Panc1 (cell line): ENCODE measurements around the gene RBM19. TPM values are rescaled to one million over a fixed set of nuclear protein-coding genes. Genes with fewer than 3 reads are reported as not detected.
A peak's percentile ranks its signal among the peaks of the same experiment; 100 is the strongest.

Source experiments
- ATAC-seq: fragments of 200-7000 bp; cut with Tn5 transposase; 2 replicates; pipeline ENCODE4 v1.9.1; 2020; ENCODE audit warnings: mild to moderate bottlenecking, moderate library complexity
- Bru-seq: library from RNA; stranded (reverse); fragments of 400-500 nt; gene quantifications from one replicate; lab custom pipeline; 2021; lab: Mats Ljungman, UMichigan
- BruChase-seq, 2 experiments: library from RNA; stranded (reverse); fragments of 400-500 nt; gene quantifications; one replicate each; lab custom pipeline; 2021; lab: Mats Ljungman, UMichigan
- BruUV-seq: library from RNA; stranded (reverse); fragments of 400-500 nt; replicated peaks from 2 replicates; lab custom pipeline; 2021; lab: Mats Ljungman, UMichigan
- CTCF ChIA-PET: fragments of 300-600 bp; sonication (Branson Sonifier 250); formaldehyde crosslinking; loops from one replicate; lab custom pipeline; 2022; ENCODE audit warnings: antibody characterized with exemption; lab: Charles Lee
- POLR2A ChIA-PET: fragments of 300-600 bp; sonication (Branson Sonifier 250); formaldehyde crosslinking; loops from one replicate; lab custom pipeline; 2022; ENCODE audit warnings: antibody characterized with exemption; lab: Charles Lee
- DNase-seq: peaks from one replicate; pipeline ENCODE4 v3.0.0-alpha.2; 2010; ENCODE audit warnings: low read depth, low spot score
- H3K27ac ChIP-seq: 2 replicates; pipeline ENCODE4 v1.5.1; 2011; ENCODE audit warnings: mild to moderate bottlenecking, low read length, inconsistent platforms
- H3K27me3 ChIP-seq: fragments of 200-500 bp; sonication (Bioruptor generic); 2 replicates; pipeline ENCODE4 v1.6.0; 2014; ENCODE audit warnings: low read length, inconsistent platforms; ENCODE audit not compliant: control insufficient read depth, insufficient read depth
- H3K36me3 ChIP-seq: fragments of 200-500 bp; sonication (Bioruptor generic); 2 replicates; pipeline ENCODE4 v1.5.1; 2014; ENCODE audit warnings: inconsistent platforms, mild to moderate bottlenecking, low read length, moderate library complexity; ENCODE audit not compliant: control insufficient read depth, insufficient read depth
- H3K4me1 ChIP-seq: 2 replicates; pipeline ENCODE4 v1.5.1; 2011; ENCODE audit warnings: inconsistent platforms, mild to moderate bottlenecking, low read length, moderate library complexity; ENCODE audit not compliant: control insufficient read depth, insufficient read depth
- H3K4me3 ChIP-seq, 2 experiments: 2 replicates each; pipeline ENCODE4 v1.5.1; 2011 to 2012; ENCODE audit warnings: low read depth in 2 of 2, low read length in 2 of 2, mild to moderate bottlenecking in 2 of 2, inconsistent platforms in 1 of 2, moderate library complexity in 1 of 2
- H3K9me3 ChIP-seq: fragments of 200-500 bp; sonication (Bioruptor generic); 2 replicates; pipeline ENCODE4 v1.5.1; 2014; ENCODE audit warnings: low read depth, mild to moderate bottlenecking, inconsistent platforms, low read length, moderate library complexity; ENCODE audit not compliant: control insufficient read depth, insufficient read depth
- CTCF ChIP-seq: fragments of 450-650 bp; IDR thresholded peaks from 2 replicates; pipeline ENCODE4 v1.5.1; 2017; ENCODE audit warnings: mild to moderate bottlenecking
- POLR2AphosphoS5 ChIP-seq: IDR thresholded peaks from 2 replicates; pipeline ENCODE4 v1.6.1; 2012; ENCODE audit warnings: mild to moderate bottlenecking, low read depth, low read length, moderate library complexity
- REST ChIP-seq, 2 experiments: IDR thresholded peaks; 2 replicates each; pipeline ENCODE4 v1.6.1; 2011 to 2012; ENCODE audit warnings: low read depth in 2 of 2, control low read depth in 1 of 2, low read length in 1 of 2, mild to moderate bottlenecking in 1 of 2, moderate library complexity in 1 of 2; ENCODE audit not compliant: insufficient read depth in 1 of 2
- SIN3A ChIP-seq: IDR thresholded peaks from 2 replicates; pipeline ENCODE4 v1.6.1; 2012; ENCODE audit warnings: low read depth, mild to moderate bottlenecking, low read length, moderate library complexity, borderline replicate concordance; ENCODE audit not compliant: insufficient read depth
- TCF7L2 ChIP-seq: IDR thresholded peaks from 2 replicates; pipeline ENCODE4 v1.6.1; 2011; ENCODE audit warnings: mild to moderate bottlenecking, low read depth, low read length, inconsistent platforms
- in situ Hi-C: cut with HindIII; loops from 2 replicates; pipeline ENCODE4 v1.10.0; 2016; ENCODE audit warnings: low sequenced_read_pairs, low pct_unique_long_range_greater_than_20kb
- intact Hi-C: fragments of 100-400 bp; cut with micrococcal nuclease; formaldehyde crosslinking; loops from one replicate; pipeline ENCODE4 v1.10.0; 2022; ENCODE audit not compliant: unreplicated experiment
- long read RNA-seq: library from polyadenylated mRNA; unstranded; transcript quantifications from one replicate; pipeline ENCODE4 v2.0.0, GENCODE V29; 2021; ENCODE audit not compliant: unreplicated experiment
- polyA plus RNA-seq: library from polyadenylated mRNA; unstranded; fragments of >200 nt; gene quantifications from one replicate; pipeline ENCODE4 v1.2.1, GENCODE V29; 2012; ENCODE audit warnings: missing spikeins; ENCODE audit not compliant: insufficient read length
- total RNA-seq: library from RNA; stranded (reverse); gene quantifications from one replicate; pipeline ENCODE4 v1.2.1, GENCODE V29; 2021; ENCODE audit not compliant: unreplicated experiment

The RBM19 gene
- total RNA-seq (44.8 TPM), Bru-seq, nascent RNA (percentile 71 among the genes with signal in this experiment), BruChase-seq, experiment 1, labeled RNA remaining after a 2-hour chase (percentile 68 among the genes with signal in this experiment), BruChase-seq, experiment 2, labeled RNA remaining after a 6-hour chase (percentile 72 among the genes with signal in this experiment)
- 22.9 TPM for polyA plus RNA-seq
- long read RNA-seq, full-length matches to known transcripts: 82 of 131 reads
- long read RNA-seq, partial matches to known transcripts: 23 of 131 reads
- long read RNA-seq, other reads (novel, unspliced or antisense): 26 of 131 reads

- ChIA-PET CTCF (interaction anchor here (0.6 to 1.3 kb wide), 3 partner anchors 13 to 1750 kb away, joined by 3 to 6 read pairs (median 3); no protein-coding TSS in a partner anchor), POLR2A (no interaction called here)
- DNase-seq (peak; percentile 82), ATAC-seq (peak; percentile 99)
- BruUV-seq: no TSS peak
- Histone ChIP-seq H3K4me3 (peak within 1 kb of the TSS; percentile 96 to 99), H3K27ac (peak within 1 kb of the TSS; percentile 91), H3K27me3 (peaks cover 7% of the 10 kb centered on the region), H3K4me1 (peaks cover 12% of the 10 kb centered on the region), H3K36me3 (peaks cover 4% of the 10 kb centered on the region), H3K9me3 (no peaks in the 10 kb centered on the region)
- in situ Hi-C loops: no loop called here
- TF ChIP-seq CTCF (peak; percentile 97), SIN3A (peak; percentile 97), TCF7L2 (no peak), REST (IDR thresholded peaks at IDR 0.05; ENCODE audit: insufficient read depth in 1 of 2, low read depth in 2 of 2, low read length in 1 of 2) (no peak), POLR2AphosphoS5 (peak; percentile 70; the same call in 1 of the 2 replicates)
- intact Hi-C loops: no loop called here
These were observed at the start of gene RBM19 for GRCh38 chr12:113965951-113966797. Gene RBM19 (minus strand): TSS chr12:113966325. CDS start chr12:113966227, 98 bp downstream.

- H3K36me3 ChIP-seq: no peaks in the 10 kb centered on the region
- H3K9me3 ChIP-seq: no peaks in the 10 kb centered on the region
These were observed 49.7 kb upstream of the RBM19 start for GRCh38 chr12:114015851-114016250.

More at GRCh38 chr12:114015851-114016250, 49.7 kb upstream of the RBM19 start:
- in situ Hi-C loops: no loop called here
- H3K4me1 ChIP-seq: no peaks in the 10 kb centered on the region
- intact Hi-C loops: no loop called here
- ATAC-seq: no peak
- DNase-seq: no peak
- H3K27me3 ChIP-seq: no peaks in the 10 kb centered on the region
- ChIA-PET POLR2A (no interaction called here), CTCF (no interaction called here)
- no peak overlapping the region for H3K27ac ChIP-seq
- no TSS peak for BruUV-seq
- TF ChIP-seq SIN3A (no peak), POLR2AphosphoS5 (no peak), CTCF (no peak), TCF7L2 (no peak), REST (IDR thresholded peaks at IDR 0.05; ENCODE audit: insufficient read depth in 1 of 2, low read depth in 2 of 2, low read length in 1 of 2) (no peak)
- no peak overlapping the region for H3K4me3 ChIP-seq
